Thymus (tissue), 11 donors: ENCODE results near the gene UBA5. TPM values are rescaled to one million over a fixed set of nuclear protein-coding genes. Genes with fewer than 3 reads are reported as not detected.

ENCODE experiments used
- DNase-seq, 9 donors: peaks; one replicate each; pipeline ENCODE4 v3.0.0-alpha.2; 2013; ENCODE audit warnings: low spot score in 9 of 9, low read depth in 6 of 9, missing footprints in 1 of 9
- H3K27ac ChIP-seq, 2 donors: one replicate each; pipeline ENCODE4 v1.5.1; 2013; ENCODE audit warnings: control low read depth in 1 of 2, low read depth in 1 of 2, low read length in 1 of 2, mild to moderate bottlenecking in 1 of 2, moderate library complexity in 1 of 2
- H3K27me3 ChIP-seq, 2 donors: one replicate each; pipeline ENCODE4 v1.5.1; 2013; ENCODE audit warnings: low read length in 1 of 2; ENCODE audit not compliant: control insufficient read depth in 2 of 2, insufficient read depth in 1 of 2
- H3K36me3 ChIP-seq, 2 donors: one replicate each; pipeline ENCODE4 v1.5.1; 2013; ENCODE audit warnings: low read length in 1 of 2, mild to moderate bottlenecking in 1 of 2, moderate library complexity in 1 of 2; ENCODE audit not compliant: control insufficient read depth in 2 of 2, insufficient read depth in 2 of 2
- H3K4me1 ChIP-seq, 2 donors: one replicate each; pipeline ENCODE4 v1.5.1; 2013; ENCODE audit warnings: low read length in 2 of 2; ENCODE audit not compliant: control insufficient read depth in 2 of 2, insufficient read depth in 2 of 2
- H3K4me3 ChIP-seq, 2 donors: one replicate each; pipeline ENCODE4 v1.5.1; 2013; ENCODE audit warnings: low read length in 2 of 2, control low read depth in 1 of 2, mild to moderate bottlenecking in 1 of 2
- H3K9me3 ChIP-seq, 2 donors: one replicate each; pipeline ENCODE4 v1.5.1; 2013; ENCODE audit warnings: low read length in 1 of 2, mild to moderate bottlenecking in 1 of 2; ENCODE audit not compliant: control insufficient read depth in 2 of 2, insufficient read depth in 1 of 2
- WGBS: extraction: QIAGEN DNeasy Blood & Tissue Kit; methylation state at CpG from one replicate; pipeline ENCODE4 v1.1.7; 2013; 5-methylcytosine and 5-hydroxymethylcytosine counted together
- polyA plus RNA-seq: library from polyadenylated mRNA; stranded (reverse); fragments of 200-250 nt; gene quantifications from one replicate; pipeline ENCODE4 v1.2.3, GENCODE V29; 2013
- total RNA-seq: library from RNA; stranded (reverse); fragments of 120-200 nt; gene quantifications from one replicate; pipeline ENCODE4 v1.2.4, GENCODE V29; 2013
- donor health status: healthy.

UBA5 gene
- total and polyA plus RNA-seq, 2 donors, result 33.9 to 42.6 TPM

DNA sequence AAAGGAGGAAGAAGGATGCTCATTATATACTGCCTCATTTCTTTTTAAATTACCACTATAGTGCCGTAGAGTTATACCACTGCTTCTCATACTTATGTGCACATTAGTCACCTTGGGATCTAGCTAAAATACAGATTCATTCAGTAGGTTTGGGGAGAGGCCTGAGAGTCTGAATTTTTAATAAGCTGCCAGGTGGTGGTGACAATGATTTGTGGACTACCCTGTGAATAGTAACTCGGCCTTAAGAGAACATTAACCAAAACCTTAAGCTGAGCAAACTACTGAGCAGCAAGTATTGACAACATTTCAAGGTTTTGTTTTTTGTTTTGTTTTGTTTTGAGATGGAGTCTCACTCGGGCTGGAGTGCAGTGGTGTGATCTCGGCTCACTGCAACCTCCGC is 19.8 kb downstream of the UBA5 start:
- Histone ChIP-seq H3K4me1 (no peaks in the 10 kb centered on the region), H3K27me3 (no peaks in the 10 kb centered on the region), H3K9me3 (no peaks in the 10 kb centered on the region), H3K4me3 (no peak overlapping the region), H3K36me3 (peaks cover 9 to 22% of the 10 kb centered on the region in 2 donors), H3K27ac (no peak overlapping the region)
- WGBS, result 97% methylated on average over 5 of the region's 5 CpGs
- no peak for DNase-seq

DNA sequence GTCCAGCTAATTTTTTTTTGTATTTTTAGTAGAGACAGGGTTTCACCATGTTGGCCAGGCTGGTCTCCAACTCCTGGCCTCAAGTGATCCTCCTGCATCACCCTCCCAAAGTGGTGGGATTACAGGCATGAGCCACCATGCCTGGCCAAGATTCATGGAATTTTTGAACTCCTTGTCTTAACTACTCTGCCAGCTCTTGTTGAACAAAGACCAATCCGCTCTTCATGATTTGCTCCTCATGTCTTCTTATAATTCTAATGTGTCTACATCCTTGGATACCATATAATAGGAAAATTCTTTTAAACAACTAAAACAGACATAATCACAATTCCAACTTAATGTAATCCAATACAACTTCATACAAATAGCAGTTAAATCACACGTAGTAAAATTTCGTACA is 21.3 kb downstream of the UBA5 start:
- Histone ChIP-seq H3K9me3 (no peaks in the 10 kb centered on the region), H3K36me3 (peaks cover 9 to 24% of the 10 kb centered on the region in 2 donors), H3K4me3 (no peak overlapping the region), H3K27ac (no peak overlapping the region), H3K27me3 (no peaks in the 10 kb centered on the region), H3K4me1 (no peaks in the 10 kb centered on the region)
- no peak for DNase-seq
- 97% methylated on average over 3 of the region's 3 CpGs for WGBS

DNA sequence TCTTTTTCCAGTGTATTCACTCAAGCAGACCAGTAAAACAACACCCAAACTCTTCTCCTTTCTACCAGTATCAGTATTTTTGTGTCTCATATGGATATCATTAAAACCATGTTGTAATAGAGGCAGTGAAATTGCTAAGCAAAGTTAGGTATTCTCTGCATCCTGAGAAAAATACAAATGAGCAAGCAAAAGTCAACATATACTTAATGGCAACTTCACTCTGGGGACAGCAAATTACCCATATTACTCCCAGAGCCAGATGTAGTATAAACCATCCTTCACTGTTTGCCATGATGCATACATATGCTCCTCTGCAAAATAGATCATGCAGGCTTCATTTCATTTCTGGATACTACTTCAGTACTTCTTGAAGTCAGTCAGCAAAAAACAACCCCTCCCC is 22.1 kb downstream of the UBA5 start:
- no peaks in the 10 kb centered on the region for H3K4me1 ChIP-seq
- H3K4me3 ChIP-seq, result no peak overlapping the region
- peaks cover 9 to 24% of the 10 kb centered on the region in 2 donors for H3K36me3 ChIP-seq
- H3K27ac ChIP-seq, result no peak overlapping the region
- DNase-seq, result no peak
- H3K27me3 ChIP-seq, result no peaks in the 10 kb centered on the region
- H3K9me3 ChIP-seq, result no peaks in the 10 kb centered on the region

DNA sequence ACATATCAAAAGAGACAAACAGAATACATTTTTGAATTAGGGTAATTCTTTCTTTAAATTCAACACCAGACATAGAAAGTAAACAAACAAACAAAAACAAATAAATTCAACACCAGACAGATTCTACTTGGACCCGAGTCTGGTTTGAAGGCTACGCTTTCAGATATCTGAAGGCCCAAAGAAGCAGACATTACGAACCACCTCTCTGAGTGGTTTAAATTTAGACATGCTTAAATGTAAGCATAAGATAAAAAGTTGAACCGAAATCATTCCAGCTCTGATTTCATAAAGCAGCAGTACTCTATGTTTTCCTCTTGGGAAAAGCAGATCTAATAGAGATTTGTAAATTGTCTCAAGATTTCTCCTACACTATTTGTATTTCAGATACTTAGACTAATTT is 29.9 kb downstream of the UBA5 start:
- no peak overlapping the region for H3K4me3 ChIP-seq
- H3K27me3 ChIP-seq, result no peaks in the 10 kb centered on the region
- peaks cover 6 to 20% of the 10 kb centered on the region in 2 donors for H3K36me3 ChIP-seq
- H3K4me1 ChIP-seq, result no peaks in the 10 kb centered on the region
- no peak for DNase-seq
- H3K9me3 ChIP-seq, result no peaks in the 10 kb centered on the region
- no peak overlapping the region for H3K27ac ChIP-seq
- 98% methylated on average over 4 of the region's 4 CpGs for WGBS

DNA sequence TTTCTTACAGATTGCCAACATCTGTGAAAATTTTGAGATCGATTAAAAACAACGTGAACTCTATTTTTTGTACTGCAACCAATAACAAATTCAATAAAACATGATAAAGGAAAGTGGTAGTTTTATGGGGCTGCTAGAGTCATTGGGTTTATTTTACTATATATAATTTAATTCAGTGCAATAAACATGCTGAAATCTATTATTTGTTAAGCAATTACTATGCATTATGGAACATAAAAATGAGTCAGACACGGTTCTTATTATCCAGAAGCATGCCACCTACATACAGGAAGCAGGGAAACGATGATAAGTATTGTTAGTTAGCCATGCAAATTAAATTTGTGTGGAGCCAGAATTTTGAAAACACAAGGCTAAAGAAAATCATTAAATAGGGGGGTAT is 34.9 kb downstream of the UBA5 start:
- Histone ChIP-seq H3K4me3 (no peak overlapping the region), H3K36me3 (peaks cover 8 to 25% of the 10 kb centered on the region in 2 donors), H3K4me1 (no peaks in the 10 kb centered on the region), H3K27me3 (no peaks in the 10 kb centered on the region), H3K27ac (no peak overlapping the region), H3K9me3 (no peaks in the 10 kb centered on the region)
- WGBS, result 99% methylated on average over 4 of the region's 4 CpGs
- DNase-seq, result no peak

DNA sequence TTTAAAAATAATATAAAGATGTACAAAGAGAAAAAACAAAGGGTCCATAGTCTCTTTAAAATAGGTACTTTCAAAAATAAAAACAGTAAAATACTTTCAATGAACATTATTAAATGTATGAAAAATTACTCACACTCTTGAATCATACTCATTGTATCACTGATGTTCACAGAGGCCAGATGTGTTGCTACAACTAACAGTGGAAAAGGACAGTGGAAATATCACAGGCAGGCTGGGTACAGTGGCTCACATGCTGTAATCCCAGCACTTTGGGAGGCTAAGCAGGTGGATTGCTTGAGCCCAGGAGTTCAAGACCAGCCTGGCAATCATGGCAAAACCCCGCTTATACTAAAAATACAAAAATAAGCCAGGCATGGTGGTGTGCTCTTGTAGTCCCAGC is 35.3 kb downstream of the UBA5 start:
- no peak for DNase-seq
- WGBS, result 98% methylated on average over 1 of the region's 1 CpG
- no peaks in the 10 kb centered on the region for H3K4me1 ChIP-seq
- no peak overlapping the region for H3K27ac ChIP-seq
- no peaks in the 10 kb centered on the region for H3K27me3 ChIP-seq
- H3K36me3 ChIP-seq, result peaks cover 8 to 26% of the 10 kb centered on the region in 2 donors
- H3K4me3 ChIP-seq, result no peak overlapping the region
- no peaks in the 10 kb centered on the region for H3K9me3 ChIP-seq

DNA sequence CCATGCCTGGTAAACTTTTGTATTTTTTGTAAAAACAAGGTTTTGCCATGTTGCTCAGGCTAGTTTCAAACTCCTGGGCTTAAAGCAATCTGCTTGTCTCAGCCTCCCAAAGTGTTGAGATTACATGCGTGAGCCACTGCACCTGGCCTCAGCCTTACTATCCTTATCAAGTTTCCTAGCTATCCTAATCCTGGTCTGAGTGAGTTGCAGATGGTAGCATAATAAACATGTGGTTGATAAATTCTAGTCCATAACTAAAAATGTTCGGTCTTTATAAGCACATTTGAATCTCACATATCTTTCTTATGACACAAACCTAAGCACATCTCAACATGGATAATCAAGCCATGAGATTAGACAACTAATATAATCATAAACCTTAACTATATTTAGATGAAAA is 43.6 kb downstream of the UBA5 start:
- no peaks in the 10 kb centered on the region for H3K27me3 ChIP-seq
- WGBS, result over 99% methylated on average over 2 of the region's 2 CpGs
- H3K36me3 ChIP-seq, result peaks cover 0 to 37% of the 10 kb centered on the region in 2 donors
- H3K4me3 ChIP-seq, result no peak overlapping the region
- DNase-seq, result no peak
- H3K4me1 ChIP-seq, result no peaks in the 10 kb centered on the region
- H3K9me3 ChIP-seq, result no peaks in the 10 kb centered on the region
- no peak overlapping the region for H3K27ac ChIP-seq

DNA sequence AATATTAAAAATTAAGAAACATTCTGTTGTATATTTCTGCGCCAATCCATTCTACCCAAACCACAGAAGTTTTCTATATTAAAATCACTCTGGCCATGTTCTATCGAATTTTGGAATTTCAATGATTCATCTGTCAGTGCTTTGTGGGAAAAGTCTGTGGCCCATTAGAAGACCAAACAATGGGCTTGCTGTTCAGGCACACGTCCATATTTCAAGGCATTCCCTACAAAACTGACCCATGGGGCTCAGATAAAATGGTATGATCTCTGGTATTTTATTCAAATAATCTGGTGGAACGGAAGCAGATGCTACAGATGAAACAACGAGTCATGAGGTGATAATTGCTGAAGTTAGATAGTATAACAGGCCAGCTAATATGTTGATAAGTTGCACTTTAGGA is 49.6 kb downstream of the UBA5 start:
- Histone ChIP-seq H3K4me1 (no peaks in the 10 kb centered on the region), H3K4me3 (no peak overlapping the region), H3K36me3 (peaks cover 13 to 18% of the 10 kb centered on the region in 2 donors), H3K27me3 (no peaks in the 10 kb centered on the region), H3K27ac (no peak overlapping the region), H3K9me3 (no peaks in the 10 kb centered on the region)
- 95% methylated on average over 5 of the region's 5 CpGs for WGBS
- DNase-seq, result no peak

DNA sequence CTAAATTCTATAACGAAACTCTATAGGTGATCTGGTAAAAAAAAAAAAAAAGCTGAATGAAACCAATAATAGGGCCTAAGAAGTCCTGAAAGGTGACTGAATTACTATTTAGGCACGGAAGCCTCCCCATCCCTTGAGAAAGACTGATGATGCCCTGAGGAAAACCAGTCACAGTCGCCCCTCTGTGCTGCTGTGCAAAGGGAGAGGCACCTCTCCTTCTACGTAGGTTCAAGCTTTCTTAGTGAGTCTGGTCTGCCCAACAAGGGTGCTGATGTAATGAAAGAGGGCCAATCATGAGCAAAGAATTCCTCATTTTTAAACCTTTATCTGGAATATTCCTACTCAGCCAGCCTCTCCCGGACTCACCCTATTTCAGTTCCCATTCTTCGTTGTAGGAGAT is 50.2 kb downstream of the UBA5 start:
- WGBS, result 99% methylated on average over 6 of the region's 6 CpGs
- H3K36me3 ChIP-seq, result peaks cover 13 to 18% of the 10 kb centered on the region in 2 donors

More for the DNA sequence above, 50.2 kb downstream of the UBA5 start:
- no peaks in the 10 kb centered on the region for H3K9me3 ChIP-seq
- H3K4me3 ChIP-seq, result no peak overlapping the region
- no peak for DNase-seq
- no peaks in the 10 kb centered on the region for H3K4me1 ChIP-seq
- H3K27me3 ChIP-seq, result no peaks in the 10 kb centered on the region
- no peak overlapping the region for H3K27ac ChIP-seq
